Thyroid gland (tissue), 4 donors: ENCODE measurements around the gene TENT4A.

Experiments
- CTCF ChIP-seq, 6 experiments: fragments of 200-600 bp in 3 of 6; fragments of 450-650 bp in 3 of 6; sonication (generic) in 3 of 6; IDR thresholded peaks; one replicate each; pipeline ENCODE4 v1.5.1; 2016 to 2019; ENCODE audit warnings: antibody characterized with exemption in 6 of 6, mild to moderate bottlenecking in 2 of 6, inconsistent platforms in 1 of 6, moderate library complexity in 1 of 6
- POLR2A ChIP-seq, 2 donors: fragments of 450-650 bp; IDR thresholded peaks; one replicate each; pipeline ENCODE4 v1.6.1; 2017; ENCODE audit warnings: antibody characterized with exemption in 2 of 2, mild to moderate bottlenecking in 2 of 2, moderate library complexity in 1 of 2

DNA sequence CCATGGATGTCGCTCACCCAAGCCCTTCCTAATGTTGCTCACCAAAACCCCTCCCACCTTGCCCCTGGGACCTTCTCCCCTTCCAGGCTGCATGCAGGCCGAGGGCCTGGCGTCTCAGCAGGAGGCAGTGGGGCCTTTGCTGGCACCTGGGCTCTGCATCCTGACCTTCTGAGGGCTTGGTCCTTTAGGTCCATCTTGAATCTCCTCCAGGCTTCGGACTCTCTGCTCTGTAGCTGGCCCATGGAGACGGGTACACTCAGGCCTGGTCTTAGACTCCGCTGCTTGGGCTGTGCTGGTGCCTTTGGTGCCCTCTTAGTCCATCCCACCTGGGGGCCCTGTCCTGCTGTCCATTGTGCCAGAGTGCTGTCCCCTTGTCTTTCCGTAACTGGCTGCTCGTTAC, 14.0 kb downstream of the TENT4A start:
- TF ChIP-seq CTCF (IDR thresholded peaks at IDR 0.05) = no peak
- TF ChIP-seq POLR2A (IDR thresholded peaks at IDR 0.05) = no peak
